GM12892 (cell line): ENCODE measurements around the gene BPIFB1.

ENCODE experiments used
- POLR2A ChIP-seq: IDR thresholded peaks from 2 replicates; pipeline ENCODE4 v1.6.1; 2011; ENCODE audit warnings: low read depth, low read length, control low read depth
- POLR2AphosphoS5 ChIP-seq: IDR thresholded peaks from 2 replicates; pipeline ENCODE4 v1.6.1; 2011; ENCODE audit warnings: low read depth, low read length, control low read depth

- no peak for TF ChIP-seq POLR2AphosphoS5
- TF ChIP-seq POLR2A, result no peak
Measured at GRCh38 chr20:33275215-33275614, 7.8 kb upstream of the BPIFB1 start.
